ENCODE measurements around the gene PLG. TPM values are rescaled to one million over a fixed set of nuclear protein-coding genes. Genes with fewer than 3 reads are reported as not detected.

Gene PLG
- total and polyA plus RNA-seq, 2 of the 4 experiments (the other 2 are of a cell fraction) = not detected

- H3K56ac ChIP-seq (ENCODE audit: extremely low read depth, insufficient read depth, low read length) = no peak overlapping the region
- no peak overlapping the region for H2BK5ac ChIP-seq (ENCODE audit: low read depth, low read length, poor library complexity, severe bottlenecking)
- no peak overlapping the region for H4K8ac ChIP-seq (ENCODE audit: low read depth in 2 of 2, low read length in 2 of 2)
- H3K4me1 ChIP-seq (ENCODE audit: control insufficient read depth, insufficient read depth, low read length) = no peaks in the 10 kb centered on the region
- TF ChIP-seq ELK1 (IDR thresholded peaks at IDR 0.05; ENCODE audit: borderline replicate concordance, low read depth, low read length) = no peak
- no peak overlapping the region for H3K18ac ChIP-seq (ENCODE audit: low read depth, low read length)
- H3K4me3 ChIP-seq (ENCODE audit: insufficient read depth, low read depth, low read length) = no peak overlapping the region
- POLR2A ChIA-PET (ENCODE audit: unreplicated experiment) = no interaction called here
- no CpG with 5 or more reads among the region's 6 CpGs for WGBS, 2 experiments (ENCODE audit: extremely low coverage in 2 of 2, insufficient read length in 1 of 2)
- peaks cover 23% of the 10 kb centered on the region for H3K9me3 ChIP-seq (ENCODE audit: control insufficient read depth, insufficient read depth, low read length)
- no peak for ATAC-seq (ENCODE audit: low read depth)
- H2AK9ac ChIP-seq (replicated peaks; ENCODE audit: low read depth, low read length, poor library complexity) = no peak overlapping the region
- BruUV-seq (replicated peaks) = no TSS peak
- H3K4me2 ChIP-seq (ENCODE audit: low read depth, low read length) = no peak overlapping the region
- H3K27me3 ChIP-seq (ENCODE audit: control insufficient read depth, insufficient read depth, low read length) = no peaks in the 10 kb centered on the region
- H3K9ac ChIP-seq (ENCODE audit: low read depth, low read length) = no peak overlapping the region
- H4K20me1 ChIP-seq (ENCODE audit: insufficient read depth, low read length) = no peaks in the 10 kb centered on the region
- H3K27ac ChIP-seq (ENCODE audit: insufficient read depth, low read length) = no peak overlapping the region
- H3K14ac ChIP-seq (replicated peaks; ENCODE audit: low read depth, low read length) = no peak overlapping the region
- CTCF ChIA-PET = no interaction called here
- H2BK120ac ChIP-seq (ENCODE audit: low read depth, low read length) = no peak overlapping the region
- H4K91ac ChIP-seq (ENCODE audit: insufficient read depth, low read depth, low read length) = no peak overlapping the region
- intact Hi-C loops (cut with micrococcal nuclease) (no loop called here), dilution Hi-C loops (cut with HindIII; ENCODE audit: low sequenced_read_pairs, unreplicated experiment) (no loop called here), in situ Hi-C loops (cut with MboI; ENCODE audit: low sequenced_read_pairs) (no loop called here)
- H3K23ac ChIP-seq (ENCODE audit: low read depth, low read length) = no peak overlapping the region
- H2BK15ac ChIP-seq (ENCODE audit: low read depth, low read length) = no peak overlapping the region
- H3K36me3 ChIP-seq (ENCODE audit: control insufficient read depth, insufficient read depth, low read length) = no peaks in the 10 kb centered on the region
- no peaks in the 10 kb centered on the region for H3K79me1 ChIP-seq (ENCODE audit: low read depth in 1 of 2, low read length in 2 of 2)
- no peak overlapping the region for H2AK5ac ChIP-seq (ENCODE audit: low read depth, low read length)
- no peak overlapping the region for H3K4ac ChIP-seq (ENCODE audit: low read depth, low read length)
- no peak overlapping the region for H2BK20ac ChIP-seq (ENCODE audit: low read depth, low read length)
- no peak overlapping the region for H2AFZ ChIP-seq (replicated peaks; ENCODE audit: low read length, poor library complexity)
- DNase-seq = no peak
- no peak overlapping the region for H4K5ac ChIP-seq (ENCODE audit: low read depth, low read length)
- H3K9me1 ChIP-seq (ENCODE audit: insufficient read depth, low read length) = no peaks in the 10 kb centered on the region
Observed at GRCh38 chr6:160659562-160659961, 42.5 kb upstream of the PLG start.

All from IMR-90 (cell line).